DLD1 (cell line): ENCODE results near the gene VSIG10L.

Experiments used
- in situ Hi-C: cut with HindIII; loops from 2 replicates; pipeline ENCODE4 v1.10.0; 2017; ENCODE audit warnings: low sequenced_read_pairs

Gene VSIG10L

GRCh38 chr19:51339313-51339686 is 2.6 kb downstream of the VSIG10L start:
- in situ Hi-C loops = no loop called here

DNA sequence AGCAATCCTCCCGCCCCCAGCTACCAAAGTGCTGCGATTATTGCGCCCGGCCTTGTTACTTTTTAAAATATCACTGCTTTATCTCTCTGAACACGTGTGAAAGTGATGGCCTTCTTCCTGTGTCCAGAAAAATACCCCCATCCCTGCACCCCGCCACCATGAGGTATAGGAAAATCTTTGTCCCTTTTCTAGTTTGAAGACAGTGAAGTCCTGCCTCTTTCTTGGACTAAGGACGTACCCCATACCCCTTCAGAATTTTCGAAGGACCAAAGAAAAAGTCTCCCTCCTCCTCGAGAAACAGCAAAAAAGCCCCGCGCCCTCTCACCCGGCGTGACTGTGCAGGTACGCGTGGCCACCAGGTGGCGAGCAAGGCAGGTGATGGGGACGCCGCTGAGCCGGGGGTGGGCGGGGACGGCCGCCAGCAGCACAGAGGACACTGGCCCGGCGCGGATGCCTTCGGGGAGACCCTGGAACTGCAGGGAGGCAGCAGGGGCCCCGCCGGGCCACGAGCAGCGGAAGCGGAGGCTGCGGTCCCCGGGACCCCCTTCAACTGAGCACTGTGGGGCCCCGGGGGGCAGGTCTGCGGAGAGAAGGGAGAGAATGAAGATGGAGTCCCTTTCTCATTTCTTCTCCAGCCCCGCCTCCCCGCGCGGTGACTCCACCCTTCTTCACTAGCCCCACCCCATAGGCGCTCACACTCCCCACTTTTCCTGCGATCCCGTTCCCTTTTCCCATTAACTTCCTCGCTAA is 3.2 kb downstream of the VSIG10L start:
- in situ Hi-C loops = no loop called here

DNA sequence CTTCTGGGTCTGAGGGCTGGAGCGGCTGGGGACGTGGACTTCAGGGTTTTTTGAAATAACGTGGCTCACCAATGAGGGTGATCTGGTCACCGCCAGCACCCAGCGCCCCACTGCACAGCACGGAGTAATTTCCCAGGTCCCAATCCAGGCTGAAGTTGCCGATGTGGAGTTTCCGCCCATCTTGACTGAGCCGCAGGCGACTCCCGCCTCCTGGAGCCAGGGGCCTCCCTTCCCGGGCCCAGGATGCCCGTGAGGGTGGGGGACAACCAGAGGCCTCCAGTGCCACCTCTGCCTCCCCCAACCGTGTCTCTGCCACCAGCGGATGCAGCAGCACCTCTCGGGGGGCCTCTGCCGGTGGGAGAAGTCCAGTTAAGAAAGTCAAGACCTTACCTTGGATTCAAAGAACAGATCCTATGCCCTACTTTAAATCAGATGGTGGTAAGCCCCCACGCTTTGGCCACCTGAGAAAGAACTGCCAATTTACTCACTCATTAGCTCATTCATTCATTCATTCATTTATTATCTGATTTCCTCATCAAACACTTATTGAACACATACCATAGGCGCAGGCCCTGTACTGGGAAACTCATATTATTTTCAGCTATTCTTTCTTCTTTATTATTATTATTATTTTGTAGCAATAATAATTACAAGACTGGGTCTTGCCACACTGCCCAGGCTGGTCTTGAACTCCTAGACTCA is 3.9 kb downstream of the VSIG10L start:
- in situ Hi-C loops = no loop called here

GRCh38 chr19:51337141-51337860 is 4.6 kb downstream of the VSIG10L start:
- in situ Hi-C loops = no loop called here

- in situ Hi-C loops = no loop called here
Observed at GRCh38 chr19:51333836-51334460, 8.0 kb downstream of the VSIG10L start.

- in situ Hi-C loops = no loop called here
Observed at GRCh38 chr19:51331716-51332115, 10.2 kb downstream of the VSIG10L start.

- in situ Hi-C loops = no loop called here
Observed at GRCh38 chr19:51331193-51331592, 10.7 kb downstream of the VSIG10L start.

GRCh38 chr19:51330366-51330765 is 11.6 kb downstream of the VSIG10L start:
- in situ Hi-C loops = no loop called here

DNA sequence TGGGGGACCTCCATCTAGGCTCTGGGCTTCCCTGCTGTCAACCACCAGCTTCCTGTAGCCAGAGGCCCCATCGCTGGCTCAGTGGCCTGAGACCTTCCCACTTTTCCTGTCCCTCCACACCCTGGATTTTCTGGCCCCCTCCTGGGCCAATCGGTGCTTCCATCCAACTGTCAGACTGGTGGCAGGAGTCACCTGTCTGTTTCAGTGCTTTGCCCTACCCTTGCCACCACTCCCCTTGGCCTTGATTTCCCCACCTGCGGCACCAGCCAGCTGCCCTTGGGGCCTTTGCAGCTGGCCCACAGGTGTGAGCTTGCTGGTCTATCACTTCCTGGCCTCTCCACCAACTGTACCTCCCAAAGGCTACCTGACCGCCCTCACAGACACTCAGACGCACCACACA is 12.5 kb downstream of the VSIG10L start:
- in situ Hi-C loops = no loop called here

DNA sequence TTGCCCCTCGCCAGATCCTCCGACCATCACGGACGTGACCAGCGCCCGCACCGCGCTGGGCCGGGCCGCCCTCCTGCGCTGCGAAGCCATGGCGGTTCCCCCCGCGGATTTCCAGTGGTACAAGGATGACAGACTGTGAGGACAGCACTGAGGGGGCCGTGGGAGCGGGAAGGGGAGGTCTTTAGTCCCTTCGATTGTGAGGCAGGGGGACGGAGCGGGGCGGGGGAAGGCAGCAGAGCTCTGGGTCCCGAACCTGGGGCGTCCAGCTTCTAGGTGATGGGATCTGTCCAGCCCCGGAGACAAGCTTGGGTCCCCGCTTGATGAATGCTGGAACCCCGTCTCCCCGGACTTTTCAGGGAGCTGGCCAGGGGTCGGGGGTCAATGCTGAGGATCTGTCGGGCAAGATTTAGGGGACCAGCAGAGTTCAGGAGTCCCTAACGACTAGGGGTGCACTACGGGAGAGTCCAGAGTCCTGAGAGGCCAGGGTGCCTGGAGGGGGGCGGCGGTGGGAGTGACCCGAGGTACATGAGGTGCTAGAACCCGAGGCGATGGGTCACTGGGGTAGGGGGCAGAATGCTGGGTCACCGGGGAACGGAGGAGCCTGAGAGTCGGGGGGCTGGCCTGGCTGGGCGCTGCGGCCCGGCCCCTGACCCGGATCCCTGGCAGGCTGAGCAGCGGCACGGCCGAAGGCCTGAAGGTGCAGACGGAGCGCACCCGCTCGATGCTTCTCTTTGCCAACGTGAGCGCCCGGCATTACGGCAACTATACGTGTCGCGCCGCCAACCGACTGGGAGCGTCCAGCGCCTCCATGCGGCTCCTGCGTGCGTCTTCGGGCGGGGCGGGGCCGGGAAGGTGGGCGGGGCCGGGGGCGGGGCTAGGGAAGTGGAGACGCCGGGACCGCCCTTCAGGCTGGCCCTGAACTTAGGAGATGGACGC is 14.6 kb downstream of the VSIG10L start:
- in situ Hi-C loops = no loop called here

- in situ Hi-C loops = no loop called here
Observed at GRCh38 chr19:51326216-51327065, 15.5 kb downstream of the VSIG10L start.

DNA sequence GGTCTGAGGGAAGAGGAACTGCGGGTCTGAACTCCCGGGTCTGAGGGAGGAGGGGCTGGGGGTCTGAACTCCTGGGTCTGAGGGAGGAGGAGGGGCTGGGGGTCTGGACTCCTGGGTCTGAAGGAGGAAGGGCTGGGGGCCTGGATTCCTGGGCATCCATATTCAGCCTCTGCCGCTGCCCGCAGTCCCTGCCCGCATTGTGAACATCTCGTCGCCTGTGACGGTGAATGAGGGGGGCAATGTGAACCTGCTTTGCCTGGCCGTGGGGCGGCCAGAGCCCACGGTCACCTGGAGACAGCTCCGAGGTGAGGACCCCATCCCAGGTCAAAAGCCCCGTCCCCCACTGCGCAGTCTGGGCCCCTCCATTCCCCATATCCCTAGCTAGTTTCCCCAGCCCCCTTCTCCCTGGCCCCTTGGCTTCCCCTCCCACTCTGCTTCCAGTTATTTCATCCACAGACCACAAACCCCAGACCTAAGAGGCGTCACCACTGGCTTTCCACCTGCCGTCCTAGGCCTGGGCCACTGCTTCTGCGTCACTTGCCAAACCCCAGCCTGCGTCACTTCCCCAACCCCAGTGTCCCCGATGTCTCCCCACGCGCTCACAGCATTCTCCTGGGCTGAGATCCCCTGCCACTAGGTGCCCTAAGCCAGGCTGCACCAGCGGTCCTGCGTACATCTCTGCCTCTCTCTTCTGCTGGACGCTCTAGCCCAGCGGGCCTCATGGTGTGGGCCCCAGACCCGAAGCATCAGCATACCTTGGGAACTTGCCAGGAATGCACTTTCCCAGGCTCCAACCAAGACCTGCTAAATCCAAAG is 16.6 kb downstream of the VSIG10L start:
- in situ Hi-C loops = no loop called here

DNA sequence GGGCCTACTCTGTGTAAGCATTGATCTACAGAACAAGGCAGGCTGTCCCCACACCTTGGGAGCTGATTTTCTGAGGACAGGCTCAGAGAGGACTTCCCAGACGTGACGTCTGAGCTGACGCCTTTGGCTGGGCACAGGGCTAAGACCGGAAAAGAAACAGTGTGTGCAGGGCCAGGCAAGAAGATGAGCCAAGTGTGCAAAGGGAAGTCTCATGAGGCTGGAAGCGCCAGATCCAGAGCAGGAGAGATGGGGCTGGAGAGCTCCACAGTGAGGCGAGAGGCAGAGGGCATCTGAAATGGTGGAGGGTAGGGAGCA is 17.8 kb downstream of the VSIG10L start:
- in situ Hi-C loops = no loop called here

- in situ Hi-C loops = no loop called here
Observed at GRCh38 chr19:51323481-51324166, 18.3 kb downstream of the VSIG10L start.

GRCh38 chr19:51321799-51322198 is 20.1 kb downstream of the VSIG10L start:
- in situ Hi-C loops = no loop called here

- in situ Hi-C loops = no loop called here
Observed at GRCh38 chr19:51320280-51320657, 21.7 kb downstream of the VSIG10L start.

DNA sequence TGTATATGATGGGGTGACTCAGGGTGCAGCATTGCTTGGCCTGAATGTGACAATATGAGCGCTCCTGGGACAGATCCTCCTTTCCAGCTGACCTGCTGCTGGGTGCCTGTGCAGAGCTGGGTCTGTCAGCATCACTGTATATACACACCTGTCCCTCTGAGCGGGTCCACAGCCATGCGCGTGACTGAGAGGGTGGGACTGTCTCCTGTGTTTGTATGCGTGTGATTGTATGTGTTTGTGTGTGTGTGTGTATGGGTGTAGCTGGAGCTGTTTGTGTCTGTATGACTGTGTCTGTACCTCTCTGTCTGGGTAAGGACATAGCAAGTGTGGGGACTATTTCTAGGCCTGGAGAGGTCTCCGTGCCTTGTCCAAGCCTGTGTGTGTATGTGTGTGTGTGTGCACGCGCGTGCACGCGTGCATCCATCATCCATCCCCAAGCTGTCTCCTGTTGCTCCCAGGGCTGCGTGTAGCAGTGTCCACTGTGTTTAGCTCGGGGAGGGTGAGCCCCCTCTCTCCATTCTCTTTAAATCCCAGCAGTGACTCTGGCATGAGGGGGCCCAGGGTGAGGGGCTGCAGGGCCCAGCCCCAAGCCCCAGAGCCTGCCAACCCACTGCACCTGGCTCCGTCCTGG is 22.2 kb downstream of the VSIG10L start:
- in situ Hi-C loops = no loop called here
